Duodenal mucosa (tissue), 2 donors: Measurements from ENCODE around the gene KLF15.

Experiments
- H3K27ac ChIP-seq: one replicate; pipeline ENCODE4 v1.7.0; 2013; ENCODE audit warnings: low read depth, low read length
- H3K27me3 ChIP-seq, 2 donors: one replicate each; pipeline ENCODE4 v1.7.0; 2013; ENCODE audit warnings: low read length in 2 of 2, control low read depth in 1 of 2; ENCODE audit not compliant: insufficient read depth in 2 of 2, control insufficient read depth in 1 of 2
- H3K36me3 ChIP-seq, 2 donors: one replicate each; pipeline ENCODE4 v1.7.0; 2013; ENCODE audit warnings: low read length in 2 of 2, control low read depth in 1 of 2; ENCODE audit not compliant: insufficient read depth in 2 of 2, control insufficient read depth in 1 of 2
- H3K4me1 ChIP-seq, 2 donors: one replicate each; pipeline ENCODE4 v1.7.0; 2013; ENCODE audit warnings: low read length in 2 of 2, control low read depth in 1 of 2; ENCODE audit not compliant: insufficient read depth in 2 of 2, control insufficient read depth in 1 of 2
- H3K4me3 ChIP-seq, 2 donors: one replicate each; pipeline ENCODE4 v1.7.0; 2013; ENCODE audit warnings: low read length in 2 of 2, low read depth in 1 of 2
- H3K9ac ChIP-seq, 2 donors: one replicate each; pipeline ENCODE4 v1.7.0; 2013; ENCODE audit warnings: low read length in 2 of 2, low read depth in 1 of 2
- H3K9me3 ChIP-seq, 2 donors: one replicate each; pipeline ENCODE4 v1.7.0; 2013; ENCODE audit warnings: low read length in 2 of 2, control low read depth in 1 of 2; ENCODE audit not compliant: control insufficient read depth in 1 of 2

KLF15 gene

DNA sequence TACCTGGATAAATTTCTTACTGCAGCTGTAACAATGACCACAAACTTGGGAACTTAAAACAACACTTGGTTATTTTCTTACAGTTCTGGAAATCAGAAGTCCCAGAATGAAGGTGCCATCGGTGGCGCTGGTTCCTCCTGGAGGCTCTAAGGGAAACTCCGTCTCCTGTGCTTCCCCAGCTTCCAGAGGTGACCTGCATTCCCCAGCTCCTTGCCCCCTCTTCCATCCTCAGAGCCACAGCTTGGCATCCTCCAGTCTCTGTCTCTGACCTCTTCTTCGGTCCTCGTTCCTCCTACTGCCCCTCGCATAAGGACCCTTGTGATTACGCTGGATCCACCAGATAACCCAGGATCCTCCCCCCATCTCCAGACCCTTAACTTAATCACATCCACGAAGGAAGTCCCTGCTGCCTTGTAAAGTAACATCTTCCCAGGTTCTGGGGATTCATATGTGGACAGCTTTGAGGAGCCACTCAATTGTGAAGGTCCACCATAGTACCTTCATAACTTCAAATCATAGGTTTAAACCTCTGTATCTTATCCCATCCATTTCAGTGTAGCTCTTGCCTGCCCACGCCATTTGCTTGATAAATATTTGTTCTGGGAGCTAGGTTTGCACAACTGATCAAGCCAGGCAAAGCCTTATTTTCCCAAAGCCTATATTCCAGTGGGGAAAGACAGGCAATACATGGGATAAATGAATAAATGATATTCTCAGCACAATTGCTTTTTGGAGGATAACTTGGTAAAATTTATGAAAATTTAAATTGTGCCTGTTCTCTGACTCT lies 34.8 kb downstream of the KLF15 start:
- no peak overlapping the region for H3K27ac ChIP-seq
- no peaks in the 10 kb centered on the region for H3K36me3 ChIP-seq
- H3K4me3 ChIP-seq: no peak overlapping the region
- no peaks in the 10 kb centered on the region for H3K27me3 ChIP-seq
- no peak overlapping the region for H3K9ac ChIP-seq
- H3K9me3 ChIP-seq: peaks cover 0 to 2% of the 10 kb centered on the region in 2 donors
- H3K4me1 ChIP-seq: no peaks in the 10 kb centered on the region

DNA sequence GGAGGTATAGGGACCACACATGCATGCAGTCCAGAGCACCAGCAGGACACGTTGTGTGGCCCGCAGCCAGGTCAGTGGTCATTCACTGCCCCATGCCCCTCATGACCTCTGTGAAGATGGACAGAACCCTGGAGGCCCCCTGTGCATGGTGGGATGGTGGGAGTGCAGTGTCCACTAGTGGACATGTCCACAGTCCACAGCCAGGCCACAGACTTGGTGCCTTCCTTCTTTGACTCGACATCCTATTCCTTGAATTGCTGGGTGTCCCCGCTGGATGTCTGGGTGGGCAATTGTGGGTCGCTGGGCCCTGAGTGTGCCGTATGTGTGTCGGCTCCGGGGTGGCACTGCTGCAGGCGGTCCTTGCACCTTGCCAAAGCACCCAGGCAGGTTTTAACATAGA lies 35.7 kb downstream of the KLF15 start:
- Histone ChIP-seq H3K9me3 (peaks cover 0 to 2% of the 10 kb centered on the region in 2 donors), H3K9ac (no peak overlapping the region), H3K27me3 (no peaks in the 10 kb centered on the region), H3K36me3 (no peaks in the 10 kb centered on the region), H3K4me3 (no peak overlapping the region), H3K27ac (no peak overlapping the region), H3K4me1 (no peaks in the 10 kb centered on the region)

DNA sequence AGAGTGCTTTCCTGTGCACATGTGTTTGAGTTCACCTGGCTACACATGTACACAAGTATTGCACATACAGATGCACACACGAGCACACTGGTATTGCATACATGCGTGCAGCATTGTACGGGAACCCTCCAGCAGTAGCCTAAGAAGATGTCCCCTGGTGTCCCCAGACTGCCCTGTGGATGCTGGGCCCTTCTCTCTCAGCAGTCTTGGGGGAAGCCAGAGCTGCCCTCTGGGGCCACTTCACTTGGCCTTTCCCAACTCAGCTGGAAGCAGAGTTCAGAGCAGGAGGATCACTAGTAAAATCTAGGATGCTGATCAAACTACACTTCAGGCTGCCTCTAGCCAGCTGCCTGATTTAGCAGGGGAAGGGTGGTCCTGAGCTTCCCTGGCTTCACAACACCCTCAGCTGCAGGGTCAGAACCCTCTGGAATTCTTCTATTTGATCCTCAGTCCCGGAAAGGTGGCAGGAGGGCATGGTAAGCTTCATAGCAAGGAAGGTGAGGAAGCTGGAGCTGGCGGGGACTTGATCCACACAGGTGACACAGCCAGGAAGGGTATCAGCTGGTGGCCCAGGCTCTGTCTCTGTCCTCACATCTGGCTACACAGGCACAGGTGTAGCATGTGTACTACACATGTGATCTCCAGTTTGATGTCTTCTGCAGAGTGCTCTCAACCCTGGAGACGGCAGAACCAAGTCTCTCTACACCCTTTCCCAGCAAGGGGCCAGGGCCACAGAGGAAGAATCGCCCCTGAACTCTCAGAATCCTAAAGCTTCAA lies 36.5 kb downstream of the KLF15 start:
- H3K4me1 ChIP-seq: no peaks in the 10 kb centered on the region
- H3K9me3 ChIP-seq: no peaks in the 10 kb centered on the region
- H3K4me3 ChIP-seq: no peak overlapping the region
- no peak overlapping the region for H3K9ac ChIP-seq
- H3K36me3 ChIP-seq: no peaks in the 10 kb centered on the region
- H3K27ac ChIP-seq: no peak overlapping the region
- H3K27me3 ChIP-seq: no peaks in the 10 kb centered on the region

DNA sequence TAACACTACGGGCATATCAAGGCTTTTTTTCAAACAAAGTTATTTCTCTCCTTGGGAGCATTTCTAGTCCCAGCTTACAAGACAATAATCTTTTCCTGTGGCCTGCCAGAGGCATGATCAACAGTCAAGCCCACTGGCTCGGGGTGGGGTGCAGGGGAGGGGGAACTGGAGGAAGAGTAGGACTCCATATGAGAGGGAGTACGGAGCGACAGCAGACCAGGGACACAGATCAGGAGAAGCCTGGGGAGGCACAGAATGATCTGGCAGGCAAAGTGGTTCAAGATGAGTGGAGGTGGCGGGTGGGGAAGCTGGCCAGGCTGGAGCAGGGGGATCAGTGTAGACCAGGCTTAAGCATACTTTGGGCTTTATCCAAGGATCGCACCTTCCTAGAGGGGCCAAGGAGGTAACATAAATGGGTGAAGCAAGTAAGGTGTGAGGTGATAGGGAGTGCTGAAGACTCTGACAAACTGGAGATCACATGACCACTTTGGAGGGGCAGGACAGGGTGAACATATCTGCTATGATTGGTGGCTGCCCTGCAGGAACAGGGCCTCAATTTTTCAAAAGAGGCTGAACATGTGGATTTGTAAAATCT lies 37.4 kb downstream of the KLF15 start:
- Histone ChIP-seq H3K27ac (no peak overlapping the region), H3K27me3 (no peaks in the 10 kb centered on the region), H3K36me3 (no peaks in the 10 kb centered on the region), H3K9ac (no peak overlapping the region), H3K4me1 (no peaks in the 10 kb centered on the region), H3K4me3 (no peak overlapping the region), H3K9me3 (no peaks in the 10 kb centered on the region)

DNA sequence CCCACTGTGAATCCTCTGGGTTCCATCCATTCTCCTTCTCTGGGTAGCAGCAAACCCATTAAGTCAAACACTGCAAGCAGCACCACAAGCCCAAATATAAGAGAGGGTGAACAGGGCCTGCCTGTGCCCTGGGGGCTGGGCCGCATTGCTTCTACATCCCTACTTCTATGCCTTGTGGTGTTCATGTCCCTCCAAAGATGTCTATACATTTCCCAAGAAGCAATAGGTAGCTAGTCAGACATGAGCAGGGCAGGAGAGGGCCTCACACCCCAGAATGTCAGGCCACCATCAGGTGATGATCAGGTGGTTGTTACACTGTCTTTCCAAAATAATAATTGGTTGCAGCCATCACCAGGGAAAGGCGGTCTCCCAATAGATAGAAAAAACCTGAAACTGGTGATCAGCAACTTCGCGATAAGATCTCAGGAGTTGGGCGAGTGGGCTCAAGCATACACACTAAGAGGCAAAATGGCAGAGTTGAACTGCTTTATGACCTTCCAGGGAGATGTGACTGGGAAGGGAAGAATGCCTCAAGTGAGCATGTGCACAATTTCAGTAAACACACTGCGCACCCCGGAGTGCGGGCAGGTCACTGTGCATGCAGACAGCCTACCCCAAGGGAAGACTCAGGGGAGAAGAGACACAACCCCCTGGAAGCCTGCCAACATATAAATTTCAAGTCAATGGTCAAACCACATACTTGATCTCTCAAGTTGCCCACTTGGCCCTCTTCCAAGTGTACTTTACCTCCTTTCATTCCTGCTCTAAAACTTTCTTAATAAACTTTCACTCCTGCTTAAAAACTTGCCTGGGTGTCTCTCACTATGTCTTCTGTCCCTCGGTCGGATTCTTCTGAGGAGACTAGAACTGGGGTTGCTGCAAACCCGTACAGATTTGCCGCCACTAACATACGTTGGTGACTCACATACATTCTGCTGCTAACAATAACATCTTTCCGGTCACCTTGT lies 39.9 kb downstream of the KLF15 start:
- no peaks in the 10 kb centered on the region for H3K9me3 ChIP-seq
- H3K36me3 ChIP-seq: no peaks in the 10 kb centered on the region
- no peak overlapping the region for H3K27ac ChIP-seq
- no peaks in the 10 kb centered on the region for H3K27me3 ChIP-seq
- H3K4me3 ChIP-seq: no peak overlapping the region
- H3K4me1 ChIP-seq: no peaks in the 10 kb centered on the region
- H3K9ac ChIP-seq: no peak overlapping the region

DNA sequence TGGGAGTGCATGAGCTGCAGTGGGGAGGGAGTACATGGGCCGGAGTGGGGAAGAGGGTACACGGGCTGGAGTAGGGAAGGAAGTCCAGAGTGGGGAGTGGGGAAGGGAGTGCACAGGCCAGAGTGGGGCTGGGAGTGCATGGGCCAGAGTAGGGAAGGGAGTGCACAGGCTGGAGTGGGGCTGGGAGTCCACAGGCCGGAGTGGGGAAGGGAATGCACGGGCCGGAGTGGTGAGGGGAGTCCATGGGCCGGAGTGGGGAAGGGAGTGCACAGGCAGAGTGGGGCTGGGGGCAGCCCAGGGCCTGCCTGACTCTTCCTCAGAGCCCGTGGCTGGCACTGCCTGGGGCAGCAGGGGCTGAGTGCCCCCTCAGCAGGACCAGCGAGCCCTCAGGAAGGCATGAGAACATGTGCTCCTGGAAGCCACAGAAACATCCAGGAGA lies 40.7 kb downstream of the KLF15 start:
- no peaks in the 10 kb centered on the region for H3K27me3 ChIP-seq

DNA sequence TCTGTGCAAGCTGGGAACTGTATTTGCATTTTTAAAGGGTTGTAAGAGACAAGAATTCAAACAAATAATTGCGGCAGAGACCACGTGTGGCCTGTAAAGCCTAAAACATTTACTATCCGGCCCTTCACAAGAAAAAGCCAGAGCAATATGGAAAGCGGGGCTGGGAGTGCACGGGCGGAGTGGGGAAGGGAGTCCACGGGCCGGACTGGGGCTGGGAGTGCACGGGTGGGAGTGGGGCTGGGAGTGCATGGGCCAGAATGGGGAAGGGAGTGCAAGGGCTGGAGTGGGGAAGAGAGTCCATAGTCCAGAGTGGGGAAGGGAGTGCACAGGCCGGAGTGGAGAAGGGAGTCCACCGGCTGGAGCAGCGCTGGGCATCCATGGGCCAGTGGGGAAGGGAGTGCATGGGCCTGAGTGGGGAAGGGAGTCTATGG lies 41.2 kb downstream of the KLF15 start:
- Histone ChIP-seq H3K27me3 (no peaks in the 10 kb centered on the region), H3K27ac (no peak overlapping the region), H3K36me3 (no peaks in the 10 kb centered on the region), H3K9me3 (no peaks in the 10 kb centered on the region), H3K4me3 (no peak overlapping the region), H3K9ac (no peak overlapping the region), H3K4me1 (no peaks in the 10 kb centered on the region)

More for the DNA sequence above, 40.7 kb downstream of the KLF15 start:
- H3K4me3 ChIP-seq: no peak overlapping the region
- H3K36me3 ChIP-seq: no peaks in the 10 kb centered on the region
- H3K9ac ChIP-seq: no peak overlapping the region
- H3K9me3 ChIP-seq: no peaks in the 10 kb centered on the region
- H3K4me1 ChIP-seq: no peaks in the 10 kb centered on the region
- H3K27ac ChIP-seq: no peak overlapping the region

DNA sequence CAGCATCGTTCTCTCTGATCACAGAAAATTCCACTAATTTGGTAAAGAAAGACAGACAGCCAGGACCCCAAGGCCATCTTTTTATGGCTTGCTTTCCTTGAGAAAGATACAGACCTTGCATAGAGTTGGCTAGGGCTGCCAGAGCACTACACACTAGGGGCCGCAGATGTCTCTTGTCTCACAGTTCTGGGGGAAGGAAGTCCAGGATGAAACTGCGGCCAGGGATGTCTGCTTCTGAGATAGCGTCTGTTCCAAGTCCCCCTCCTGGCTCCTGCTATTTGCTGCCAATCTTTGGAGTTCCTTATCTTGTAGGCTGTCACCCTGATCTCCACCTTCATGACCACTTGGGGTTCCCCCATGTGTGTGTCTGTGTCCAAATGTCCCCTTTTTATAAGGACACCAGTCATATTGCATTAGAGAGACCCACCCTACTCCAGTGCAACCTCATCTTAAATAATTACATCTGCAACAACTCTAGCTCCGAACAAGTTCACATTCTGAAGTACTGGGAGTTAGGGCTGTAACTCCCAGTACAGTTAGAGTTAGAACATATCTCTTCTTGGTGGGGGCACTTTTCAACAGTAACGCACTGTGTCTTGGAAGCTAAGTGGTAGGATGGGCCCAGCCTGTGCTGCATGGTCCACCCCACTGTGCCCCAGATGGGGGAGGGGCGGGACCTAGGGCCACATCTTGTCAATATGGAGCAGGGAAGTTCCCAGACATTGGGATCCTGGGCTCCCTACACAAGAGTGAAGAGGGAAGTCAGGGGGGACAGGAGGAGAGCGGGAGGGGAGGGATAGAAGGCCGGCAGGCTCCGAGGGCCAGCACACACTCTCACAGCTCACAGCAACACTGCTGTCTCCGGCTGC lies 42.2 kb downstream of the KLF15 start:
- Histone ChIP-seq H3K4me1 (no peaks in the 10 kb centered on the region), H3K27me3 (no peaks in the 10 kb centered on the region), H3K9me3 (no peaks in the 10 kb centered on the region), H3K4me3 (no peak overlapping the region), H3K27ac (no peak overlapping the region), H3K9ac (no peak overlapping the region), H3K36me3 (no peaks in the 10 kb centered on the region)

DNA sequence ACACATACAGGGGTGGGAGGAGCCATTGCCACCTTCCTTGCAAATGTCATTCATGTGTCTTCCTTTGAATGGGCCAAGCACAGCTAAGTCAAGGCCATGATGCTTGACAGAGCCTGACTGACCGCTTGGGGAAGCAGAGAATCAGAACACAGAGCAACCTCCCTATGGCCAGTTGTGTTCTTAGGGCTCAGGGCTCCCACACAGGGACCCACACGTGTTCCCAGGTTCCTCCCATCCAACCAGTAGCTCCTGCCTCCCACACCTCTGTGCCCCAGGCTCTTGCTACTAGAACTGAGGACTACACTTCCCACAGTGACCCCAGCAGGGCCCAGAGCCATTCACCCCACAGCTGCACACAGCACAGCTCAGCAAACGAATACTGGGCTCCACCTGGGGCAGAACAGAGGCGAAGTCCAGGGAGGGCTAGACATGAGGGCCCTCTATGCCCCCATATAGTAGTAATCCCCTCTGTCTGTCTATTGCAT lies 42.9 kb downstream of the KLF15 start:
- Histone ChIP-seq H3K36me3 (no peaks in the 10 kb centered on the region), H3K4me3 (no peak overlapping the region), H3K9me3 (no peaks in the 10 kb centered on the region), H3K27me3 (no peaks in the 10 kb centered on the region), H3K9ac (no peak overlapping the region), H3K27ac (no peak overlapping the region), H3K4me1 (no peaks in the 10 kb centered on the region)
